ENCODE data around the gene SDC4. TPM values are rescaled to one million over a fixed set of nuclear protein-coding genes. Genes with fewer than 3 reads are reported as not detected.

SDC4 gene
- total RNA-seq, 2 donors from 2014 or later: 93.5 to 108 TPM

DNA sequence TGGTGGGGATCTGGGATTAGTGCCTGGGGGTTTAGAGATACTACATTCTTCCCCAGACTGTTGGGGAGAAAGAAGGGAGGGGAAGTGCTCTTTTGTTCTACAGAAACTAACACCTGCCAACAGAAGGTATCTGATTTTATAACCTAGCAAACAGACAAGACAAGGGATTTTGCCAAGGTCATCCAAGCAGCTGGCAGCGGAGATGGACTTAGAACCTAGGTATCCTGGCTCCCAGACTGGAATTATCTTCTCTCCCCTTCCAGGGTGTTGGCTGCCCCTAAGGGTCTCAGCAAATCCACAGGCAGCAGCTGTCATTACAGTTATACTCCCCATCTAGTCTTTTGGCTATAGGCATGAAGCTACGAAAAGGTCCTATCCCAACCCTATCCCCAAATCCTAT, 8.4 kb downstream of the SDC4 start:
- peak overlapping the region; percentile 93 to 94 for H3K27ac ChIP-seq
- DNase-seq (ENCODE audit: low spot score): no peak

DNA sequence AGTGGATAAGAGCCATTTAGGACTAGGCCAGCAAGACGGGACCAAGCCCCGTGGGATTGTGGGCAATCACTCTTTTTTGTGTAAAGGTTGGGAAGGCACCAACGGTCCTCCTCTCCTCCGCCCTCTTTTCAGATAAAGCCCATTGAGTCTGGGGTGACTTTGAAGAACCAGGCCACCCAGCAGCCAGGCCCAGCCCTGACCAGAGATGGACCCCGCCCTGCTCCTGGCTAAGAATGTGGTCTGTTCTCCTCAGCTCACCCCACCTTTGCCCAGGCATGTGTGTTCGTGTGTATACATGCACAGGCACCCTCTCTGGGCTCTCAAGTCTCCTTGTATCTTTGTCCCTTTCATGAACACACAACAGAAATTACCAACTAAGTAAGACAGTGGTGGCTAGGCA, 9.1 kb downstream of the SDC4 start:
- Histone ChIP-seq H3K27me3 (replicated peaks; ENCODE audit: insufficient read depth) (no peaks in the 10 kb centered on the region), H3K4me1 (ENCODE audit: control insufficient read depth in 1 of 2, low read depth in 2 of 2) (peaks cover 58 to 87% of the 10 kb centered on the region in 2 donors), H3K9me3 (no peaks in the 10 kb centered on the region), H3K4me3 (no peak overlapping the region), H3K27ac (peak overlapping the region; percentile 93 to 94), H3K36me3 (peaks cover 4% of the 10 kb centered on the region)
- ATAC-seq (ENCODE audit: insufficient number of reproducible peaks, low FRiP score, low read depth) (no peak), DNase-seq (ENCODE audit: low spot score) (no peak)
- TF ChIP-seq, protein P1, sequence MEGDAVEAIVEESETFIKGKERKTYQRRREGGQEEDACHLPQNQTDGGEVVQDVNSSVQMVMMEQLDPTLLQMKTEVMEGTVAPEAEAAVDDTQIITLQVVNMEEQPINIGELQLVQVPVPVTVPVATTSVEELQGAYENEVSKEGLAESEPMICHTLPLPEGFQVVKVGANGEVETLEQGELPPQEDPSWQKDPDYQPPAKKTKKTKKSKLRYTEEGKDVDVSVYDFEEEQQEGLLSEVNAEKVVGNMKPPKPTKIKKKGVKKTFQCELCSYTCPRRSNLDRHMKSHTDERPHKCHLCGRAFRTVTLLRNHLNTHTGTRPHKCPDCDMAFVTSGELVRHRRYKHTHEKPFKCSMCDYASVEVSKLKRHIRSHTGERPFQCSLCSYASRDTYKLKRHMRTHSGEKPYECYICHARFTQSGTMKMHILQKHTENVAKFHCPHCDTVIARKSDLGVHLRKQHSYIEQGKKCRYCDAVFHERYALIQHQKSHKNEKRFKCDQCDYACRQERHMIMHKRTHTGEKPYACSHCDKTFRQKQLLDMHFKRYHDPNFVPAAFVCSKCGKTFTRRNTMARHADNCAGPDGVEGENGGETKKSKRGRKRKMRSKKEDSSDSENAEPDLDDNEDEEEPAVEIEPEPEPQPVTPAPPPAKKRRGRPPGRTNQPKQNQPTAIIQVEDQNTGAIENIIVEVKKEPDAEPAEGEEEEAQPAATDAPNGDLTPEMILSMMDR (IDR thresholded peaks at IDR 0.05): no peak

More for the DNA sequence above, 8.4 kb downstream of the SDC4 start:
- no peaks in the 10 kb centered on the region for H3K9me3 ChIP-seq
- no peak for ATAC-seq (ENCODE audit: insufficient number of reproducible peaks, low FRiP score, low read depth)
- no peaks in the 10 kb centered on the region for H3K27me3 ChIP-seq (replicated peaks; ENCODE audit: insufficient read depth)
- peaks cover 4% of the 10 kb centered on the region for H3K36me3 ChIP-seq
- no peak overlapping the region for H3K4me3 ChIP-seq
- TF ChIP-seq, protein P1 (IDR thresholded peaks at IDR 0.05): no peak
- H3K4me1 ChIP-seq (ENCODE audit: control insufficient read depth in 1 of 2, low read depth in 2 of 2): peaks cover 62 to 93% of the 10 kb centered on the region in 2 donors

DNA sequence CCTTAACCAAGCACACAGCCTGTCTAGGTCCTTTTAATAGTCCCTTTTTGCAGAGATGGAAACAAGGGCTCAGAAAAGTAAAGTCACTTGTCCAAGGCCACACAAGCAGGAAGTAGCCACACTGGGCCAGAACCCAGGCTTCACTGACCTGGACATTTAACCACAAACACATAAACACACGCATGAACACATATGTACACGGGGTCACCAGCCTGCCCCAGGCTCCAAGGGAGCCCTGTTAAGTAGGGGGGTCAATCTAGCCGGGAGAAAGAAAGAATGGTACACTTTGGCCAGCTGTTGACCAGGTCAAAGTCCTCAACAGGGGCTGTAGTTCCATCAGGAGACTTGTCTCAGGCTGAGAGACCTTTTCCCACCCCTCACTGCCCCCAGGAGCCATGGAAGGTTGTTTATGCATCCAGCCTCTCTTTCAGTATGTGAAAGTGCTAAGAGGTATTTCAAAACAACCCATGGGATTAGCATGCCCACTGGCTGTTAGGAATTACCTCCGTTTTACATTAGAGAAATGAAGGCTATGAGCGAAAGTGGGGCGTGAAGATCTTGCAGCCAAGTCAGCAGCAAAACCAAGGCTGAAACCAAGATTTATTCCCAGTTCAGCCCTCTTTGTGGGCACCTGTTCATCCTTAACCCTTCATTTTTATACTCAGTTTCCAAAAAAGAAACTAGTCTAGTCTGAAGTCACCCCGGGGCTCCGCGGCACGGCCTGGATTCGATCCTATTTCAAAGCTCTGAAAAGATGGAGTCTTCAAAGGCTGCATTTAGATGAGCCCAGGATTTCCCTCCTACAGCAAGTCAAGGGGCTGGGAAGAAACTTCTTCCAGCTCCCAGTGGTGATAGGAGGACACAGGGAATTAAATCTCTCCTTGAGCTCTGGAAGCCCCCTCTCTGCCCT, 9.8 kb downstream of the SDC4 start:
- Histone ChIP-seq H3K27me3 (replicated peaks; ENCODE audit: insufficient read depth) (no peaks in the 10 kb centered on the region), H3K27ac (peak overlapping the region; percentile 93 to 94), H3K9me3 (no peaks in the 10 kb centered on the region), H3K4me3 (peak overlapping the region; percentile 47), H3K4me1 (ENCODE audit: control insufficient read depth in 1 of 2, low read depth in 2 of 2) (peaks cover 52 to 79% of the 10 kb centered on the region in 2 donors), H3K36me3 (peaks cover 7% of the 10 kb centered on the region)
- DNase-seq (ENCODE audit: low spot score): no peak
- TF ChIP-seq, protein P1 (IDR thresholded peaks at IDR 0.05): no peak
- ATAC-seq (ENCODE audit: insufficient number of reproducible peaks, low FRiP score, low read depth): no peak

DNA sequence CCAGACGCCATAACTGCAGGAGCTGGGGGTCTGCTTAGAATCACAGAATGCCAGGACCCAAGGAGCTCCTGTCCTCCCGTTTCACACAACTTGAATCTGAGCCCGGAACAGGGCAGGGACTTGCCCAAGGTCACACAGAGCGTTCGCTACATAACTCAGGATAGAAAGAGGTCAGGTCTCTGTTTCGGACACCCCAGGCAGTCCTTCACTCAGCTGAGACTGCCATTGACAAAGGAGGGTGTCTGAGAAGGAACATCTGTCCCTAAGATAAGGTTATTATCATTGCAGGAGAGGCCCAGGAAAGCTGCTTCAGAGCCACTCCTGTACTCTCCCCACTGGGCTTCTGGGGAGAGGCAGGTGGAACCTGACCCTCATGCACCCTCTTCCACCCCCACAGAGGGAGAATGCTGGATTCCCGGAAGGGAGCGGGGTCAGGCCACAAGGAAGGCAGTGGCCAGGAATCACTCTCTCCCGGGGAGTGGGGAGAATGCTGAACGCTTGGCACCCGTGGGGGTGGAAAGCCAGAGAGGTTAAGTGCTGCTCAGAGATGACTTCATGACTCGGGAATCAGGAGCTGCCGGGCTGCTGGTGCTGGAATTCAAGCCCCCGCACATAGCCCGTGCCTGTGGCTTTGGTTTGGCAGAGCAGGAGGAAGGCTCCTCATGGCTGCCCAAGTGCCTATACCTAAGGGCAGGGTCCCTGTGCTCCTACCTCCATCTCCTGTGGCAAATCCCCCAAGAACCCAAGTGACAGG, 10.7 kb downstream of the SDC4 start:
- Histone ChIP-seq H3K4me3 (peak overlapping the region; percentile 47), H3K4me1 (ENCODE audit: control insufficient read depth in 1 of 2, low read depth in 2 of 2) (peaks cover 44 to 71% of the 10 kb centered on the region in 2 donors), H3K27ac (peak overlapping the region; percentile 93 to 94)

More for the DNA sequence above, 10.7 kb downstream of the SDC4 start:
- DNase-seq (ENCODE audit: low spot score) (peak; percentile 49), ATAC-seq (ENCODE audit: insufficient number of reproducible peaks, low FRiP score, low read depth) (peak; percentile 25)
- TF ChIP-seq, protein P1 (IDR thresholded peaks at IDR 0.05): no peak
- H3K36me3 ChIP-seq: peaks cover 14% of the 10 kb centered on the region
- H3K27me3 ChIP-seq (replicated peaks; ENCODE audit: insufficient read depth): no peaks in the 10 kb centered on the region
- H3K9me3 ChIP-seq: no peaks in the 10 kb centered on the region

All from thoracic aorta (tissue), 2 donors.